Measurements from ENCODE around the gene PLXNA4.
"Not testable (repeated sequence)": the region's sequence is repeated elsewhere in the genome, so short reads cannot be mapped to it uniquely, and the experiment has no call there.

Gene PLXNA4

DNA sequence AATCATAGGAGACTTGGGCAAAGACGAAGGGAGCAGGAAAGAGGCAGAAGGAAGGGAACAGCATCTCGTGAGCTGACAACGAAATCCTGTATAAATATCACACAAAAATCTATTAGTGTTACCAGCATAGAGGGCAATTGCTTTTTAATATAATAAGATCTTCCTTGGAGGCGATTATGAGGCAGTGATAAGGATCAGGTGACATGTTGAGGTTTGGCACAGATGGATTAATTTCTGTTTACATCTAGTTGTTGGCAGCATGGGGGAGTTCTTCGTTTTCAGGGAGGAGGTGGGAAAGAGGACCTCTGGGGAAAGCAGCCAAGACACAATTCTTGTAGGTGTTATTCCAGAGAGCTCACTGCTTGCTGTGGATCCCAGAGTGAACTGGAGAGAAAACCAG, 163.8 kb downstream of the PLXNA4 start:
- DNase-seq: no peak

DNA sequence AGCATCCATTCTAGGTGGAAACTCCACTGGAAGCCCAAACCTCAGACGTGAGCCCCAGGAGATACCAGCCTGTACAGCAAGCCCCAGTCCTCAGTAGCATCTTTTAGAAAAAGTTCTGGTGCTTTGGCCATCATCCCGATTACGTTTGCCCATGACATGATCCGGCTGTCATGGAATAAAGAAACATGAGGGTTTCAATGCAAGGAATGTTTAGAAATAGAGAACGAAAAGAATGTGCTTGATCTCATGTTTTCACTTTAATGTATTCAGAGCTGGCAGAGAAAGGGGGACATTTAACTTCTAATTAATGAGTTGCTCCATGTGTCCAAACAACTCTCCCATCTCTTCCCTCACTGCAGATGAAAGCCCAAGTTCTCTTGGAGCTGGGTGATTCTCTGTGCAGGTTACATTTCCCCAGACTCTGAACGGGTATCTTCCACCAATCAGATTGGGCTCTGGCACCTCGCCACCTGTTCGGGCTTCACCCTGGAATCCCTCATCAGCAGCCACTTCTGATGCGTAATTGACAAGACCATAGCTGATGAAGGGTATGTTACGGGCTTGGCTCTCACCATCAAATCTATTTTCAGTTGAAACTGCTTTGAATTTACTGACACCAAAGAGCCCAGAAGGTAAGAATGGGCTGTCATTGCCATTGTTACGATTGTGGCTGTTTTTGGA, 165.3 kb downstream of the PLXNA4 start:
- DNase-seq: no peak

DNA sequence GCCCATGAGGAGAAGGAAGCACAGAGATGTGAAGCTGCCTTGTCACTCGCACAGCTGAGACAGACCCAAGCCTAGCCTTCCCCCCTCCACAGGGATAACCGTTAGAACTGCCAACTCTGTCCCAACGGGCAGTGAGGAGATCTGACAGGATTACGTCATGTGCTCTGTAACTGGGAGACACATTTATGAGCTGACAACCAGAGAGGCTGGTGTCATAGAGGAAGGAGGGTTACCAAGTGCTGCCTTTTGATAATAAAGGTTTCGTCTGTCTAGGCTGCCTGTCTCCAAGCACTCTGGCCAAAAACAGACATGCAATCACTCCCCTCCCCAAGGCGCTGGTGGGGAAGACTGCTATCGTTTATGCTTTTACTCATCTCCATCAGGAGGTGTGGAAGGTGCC, 165.9 kb downstream of the PLXNA4 start:
- DNase-seq: no peak

- no peak for DNase-seq
Measured at GRCh38 chr7:132407764-132408163, 168.5 kb downstream of the PLXNA4 start.

GRCh38 chr7:132406039-132406438, 170.2 kb downstream of the PLXNA4 start:
- DNase-seq: no peak

- DNase-seq: no peak
Measured at GRCh38 chr7:132404261-132404660, 172.0 kb downstream of the PLXNA4 start.

DNA sequence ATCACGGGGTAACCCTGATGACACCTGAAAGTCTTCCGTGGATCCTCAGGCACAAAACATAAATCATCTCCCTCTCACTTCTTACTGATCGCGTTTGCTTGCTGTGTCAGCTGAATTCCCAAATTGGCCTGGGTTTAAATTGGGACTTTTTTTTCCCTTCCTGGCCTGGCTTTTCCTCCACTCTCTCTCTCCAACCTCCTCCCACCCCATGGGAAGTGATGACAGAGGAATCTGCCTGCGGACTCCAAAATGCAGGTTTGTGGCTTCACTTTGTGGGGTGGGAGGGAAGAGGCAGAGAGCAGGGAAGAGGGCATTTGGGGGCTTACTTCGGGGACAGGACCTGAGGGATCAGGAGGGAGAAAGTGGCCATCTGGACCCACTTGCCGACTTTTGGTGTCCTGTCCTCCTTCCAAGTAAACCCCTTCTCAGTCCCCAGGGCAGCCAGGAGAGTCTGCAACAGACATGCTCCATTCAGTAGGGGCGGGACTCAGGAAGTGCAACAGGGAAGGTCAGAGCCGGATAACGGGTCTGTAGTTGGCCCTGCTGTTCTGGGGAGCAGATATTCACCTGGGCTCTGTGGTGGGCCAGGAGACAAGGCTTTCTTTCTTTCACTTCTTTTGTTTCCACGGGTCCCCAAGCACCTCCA, 172.7 kb downstream of the PLXNA4 start:
- no peak for DNase-seq

GRCh38 chr7:132402751-132403245, 173.5 kb downstream of the PLXNA4 start:
- DNase-seq: peak; percentile 69

DNA sequence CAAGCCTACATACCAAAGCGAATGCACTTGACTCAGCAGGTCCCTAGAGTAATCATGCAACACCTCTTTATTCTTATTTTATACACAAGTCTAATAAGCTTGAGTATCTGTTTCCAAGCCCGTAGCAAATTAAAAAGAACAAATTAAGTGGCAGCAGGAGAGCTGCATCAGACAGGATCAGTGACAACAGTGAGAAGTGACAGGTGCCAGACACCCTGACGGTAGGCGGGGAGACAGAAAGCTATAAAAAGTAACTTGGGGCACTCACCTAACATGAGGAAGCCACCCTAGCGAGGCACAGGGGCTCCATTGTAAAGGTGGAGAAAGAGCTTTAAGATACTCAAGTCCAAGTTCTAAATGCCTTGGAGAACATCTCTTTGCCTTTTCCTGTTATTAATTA, 174.2 kb downstream of the PLXNA4 start:
- DNase-seq: no peak

DNA sequence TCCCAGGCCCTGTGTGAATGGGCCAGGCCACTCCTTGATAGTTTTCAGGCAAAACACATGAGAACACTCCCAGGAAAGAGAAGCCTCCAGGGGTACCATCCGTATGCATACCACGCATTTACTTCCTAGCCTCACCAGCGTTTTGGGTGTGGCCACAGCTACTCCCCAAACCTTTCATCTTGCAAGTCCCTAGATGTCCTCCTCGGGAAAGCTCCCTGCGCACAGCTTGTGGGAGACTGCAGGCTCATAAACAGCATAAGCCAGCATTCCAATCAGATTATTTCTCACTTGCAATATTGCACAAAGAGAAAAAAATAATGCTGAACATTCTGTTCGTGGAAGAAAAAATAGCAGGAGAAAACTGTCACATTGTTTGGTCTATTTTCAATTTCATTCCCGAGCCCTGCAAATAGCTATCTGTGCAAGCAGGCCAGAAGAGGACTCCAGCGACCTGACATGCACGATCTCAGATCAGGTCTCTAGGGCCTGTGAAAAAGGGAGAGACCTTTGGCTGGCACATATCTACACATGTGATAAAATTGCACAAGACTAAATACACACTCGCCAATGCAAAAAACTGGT, 175.6 kb downstream of the PLXNA4 start:
- DNase-seq: no peak

DNA sequence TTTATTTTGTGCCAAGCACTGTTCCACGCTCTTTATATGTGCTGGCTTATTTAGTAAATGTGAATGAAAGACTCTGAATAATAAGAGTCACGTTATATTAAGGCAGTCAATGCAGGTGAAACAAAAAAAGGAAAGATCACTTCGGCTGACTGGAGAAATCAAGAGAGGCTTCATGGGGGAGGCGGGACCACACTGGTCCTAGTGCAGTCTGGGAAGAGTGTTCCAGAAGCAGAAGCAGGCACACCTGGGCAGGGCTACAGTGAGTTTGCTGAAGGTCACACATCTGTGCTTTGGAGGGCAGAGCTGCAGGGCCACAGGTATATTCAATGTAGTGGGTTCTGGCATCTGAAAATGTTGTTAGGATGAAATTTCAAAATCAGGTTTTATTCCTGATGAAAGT, 176.9 kb downstream of the PLXNA4 start:
- DNase-seq: no peak

- DNase-seq: no peak
Measured at GRCh38 chr7:132398253-132398925, 177.9 kb downstream of the PLXNA4 start.

- DNase-seq: no peak
Measured at GRCh38 chr7:132397070-132397469, 179.2 kb downstream of the PLXNA4 start.

GRCh38 chr7:132395361-132395760, 180.9 kb downstream of the PLXNA4 start:
- no peak for DNase-seq

GRCh38 chr7:132394283-132395198, 181.7 kb downstream of the PLXNA4 start:
- no peak for DNase-seq

- DNase-seq: peak; percentile 41
Measured at GRCh38 chr7:132393789-132394261, 182.4 kb downstream of the PLXNA4 start.

GRCh38 chr7:132392713-132393112, 183.6 kb downstream of the PLXNA4 start:
- DNase-seq: no peak

DNA sequence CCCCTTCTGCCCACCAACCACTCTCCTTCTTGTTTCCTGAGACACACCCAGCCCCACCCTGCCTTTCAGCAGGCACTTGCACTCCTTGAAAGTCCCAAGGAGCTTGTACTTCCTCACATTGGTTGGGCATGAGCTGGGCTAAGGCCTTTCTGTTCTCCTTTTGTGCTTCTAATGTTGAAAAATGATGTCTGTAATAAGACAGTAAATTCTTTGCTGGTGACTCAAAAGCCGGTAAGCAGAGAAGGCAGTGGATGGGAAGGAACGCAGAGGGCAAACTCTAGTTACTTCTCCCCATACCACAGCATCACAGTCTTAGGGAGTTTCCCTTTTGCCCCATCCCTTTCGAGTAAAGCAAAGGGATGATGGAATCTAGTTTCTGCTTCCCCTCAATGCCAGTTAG, 185.6 kb downstream of the PLXNA4 start:
- no peak for DNase-seq

GRCh38 chr7:132390049-132390448, 186.2 kb downstream of the PLXNA4 start:
- DNase-seq: not testable (repeated sequence)

GRCh38 chr7:132388688-132389087, 187.6 kb downstream of the PLXNA4 start:
- peak; percentile 26 for DNase-seq

DNA sequence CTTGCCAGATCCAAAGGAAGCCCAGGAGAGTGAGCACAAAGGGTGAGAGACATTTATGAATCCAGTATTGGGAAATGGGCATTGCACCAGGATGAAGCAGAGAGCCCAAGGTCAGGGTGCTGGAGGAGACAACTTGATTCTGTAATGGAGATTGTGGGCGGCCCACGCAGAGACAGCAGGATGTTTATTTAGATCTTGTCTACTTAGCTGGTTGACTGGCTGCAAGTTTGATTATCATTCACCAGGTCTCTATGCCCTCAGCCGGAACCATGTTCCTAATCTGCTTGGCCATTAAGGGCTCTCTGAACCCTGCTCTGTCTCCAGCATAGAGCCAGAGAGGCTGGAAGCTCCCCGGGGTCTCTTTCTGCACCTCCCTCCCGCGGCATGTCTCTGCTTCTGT, 188.7 kb downstream of the PLXNA4 start:
- no peak for DNase-seq

DNA sequence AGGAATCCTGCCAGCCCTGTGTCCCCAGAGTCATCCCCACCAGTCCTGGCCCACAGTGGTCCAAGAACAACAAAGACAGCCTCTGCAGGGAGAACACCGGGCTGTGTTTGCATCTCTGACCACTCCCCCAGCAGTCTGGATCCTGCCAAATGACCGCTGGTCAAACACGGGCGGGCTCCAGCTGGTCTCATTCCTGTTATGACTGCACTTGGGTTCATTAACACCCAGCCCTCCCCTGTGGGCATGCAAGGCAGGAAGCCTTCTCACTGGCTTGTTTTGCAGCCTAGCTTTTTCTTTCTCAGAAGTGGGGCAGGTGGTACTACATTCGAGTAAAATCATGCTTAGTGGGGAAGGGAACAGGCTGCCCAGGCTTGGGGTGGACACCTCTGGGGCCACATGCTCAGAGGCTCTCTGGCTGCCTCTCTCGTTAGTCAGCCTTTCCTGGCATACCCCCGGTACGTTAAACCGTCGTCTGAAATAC, 190.0 kb downstream of the PLXNA4 start:
- DNase-seq: peak; percentile 64
